ENCODE measurements around the gene SV2B.

The SV2B gene

GRCh38 chr15:91308855-91309254 is 208.8 kb downstream of the SV2B start:
- TF ChIP-seq REST (IDR thresholded peaks at IDR 0.05; ENCODE audit: insufficient read depth in 1 of 2, low read depth in 2 of 2, low read length in 2 of 2), result no peak
- no peak for TF ChIP-seq POLR2AphosphoS5 (IDR thresholded peaks at IDR 0.05; ENCODE audit: low read depth, low read length)
- TF ChIP-seq TAF1 (IDR thresholded peaks at IDR 0.05; ENCODE audit: borderline replicate concordance, insufficient read depth, low read length), result no peak
- TF ChIP-seq FOXP2 (optimal IDR thresholded peaks at IDR 0.05; ENCODE audit: borderline replicate concordance, extremely low read depth, extremely low read length, insufficient read depth), result no peak
- no peak for TF ChIP-seq SIN3A (IDR thresholded peaks at IDR 0.05; ENCODE audit: borderline replicate concordance, insufficient read depth, low read length)

GRCh38 chr15:91311986-91312385 is 211.9 kb downstream of the SV2B start:
- TF ChIP-seq TAF1 (IDR thresholded peaks at IDR 0.05; ENCODE audit: borderline replicate concordance, insufficient read depth, low read length), result no peak
- no peak for TF ChIP-seq REST (IDR thresholded peaks at IDR 0.05; ENCODE audit: insufficient read depth in 1 of 2, low read depth in 2 of 2, low read length in 2 of 2)
- TF ChIP-seq POLR2AphosphoS5 (IDR thresholded peaks at IDR 0.05; ENCODE audit: low read depth, low read length), result no peak
- no peak for TF ChIP-seq SIN3A (IDR thresholded peaks at IDR 0.05; ENCODE audit: borderline replicate concordance, insufficient read depth, low read length)
- no peak for TF ChIP-seq FOXP2 (optimal IDR thresholded peaks at IDR 0.05; ENCODE audit: borderline replicate concordance, extremely low read depth, extremely low read length, insufficient read depth)

- no peak for TF ChIP-seq TAF1 (IDR thresholded peaks at IDR 0.05; ENCODE audit: borderline replicate concordance, insufficient read depth, low read length)
- TF ChIP-seq POLR2AphosphoS5 (IDR thresholded peaks at IDR 0.05; ENCODE audit: low read depth, low read length), result no peak
- TF ChIP-seq FOXP2 (optimal IDR thresholded peaks at IDR 0.05; ENCODE audit: borderline replicate concordance, extremely low read depth, extremely low read length, insufficient read depth), result no peak
- TF ChIP-seq REST (IDR thresholded peaks at IDR 0.05; ENCODE audit: insufficient read depth in 1 of 2, low read depth in 2 of 2, low read length in 2 of 2), result no peak
- TF ChIP-seq SIN3A (IDR thresholded peaks at IDR 0.05; ENCODE audit: borderline replicate concordance, insufficient read depth, low read length), result no peak
These were observed 216.1 kb downstream of the SV2B start for GRCh38 chr15:91316126-91316525.

GRCh38 chr15:91318516-91318915 is 218.5 kb downstream of the SV2B start:
- TF ChIP-seq SIN3A (IDR thresholded peaks at IDR 0.05; ENCODE audit: borderline replicate concordance, insufficient read depth, low read length) (no peak), FOXP2 (optimal IDR thresholded peaks at IDR 0.05; ENCODE audit: borderline replicate concordance, extremely low read depth, extremely low read length, insufficient read depth) (no peak), TAF1 (IDR thresholded peaks at IDR 0.05; ENCODE audit: borderline replicate concordance, insufficient read depth, low read length) (no peak), REST (IDR thresholded peaks at IDR 0.05; ENCODE audit: insufficient read depth in 1 of 2, low read depth in 2 of 2, low read length in 2 of 2) (no peak), POLR2AphosphoS5 (IDR thresholded peaks at IDR 0.05; ENCODE audit: low read depth, low read length) (no peak)

GRCh38 chr15:91318931-91319330 is 218.9 kb downstream of the SV2B start:
- TF ChIP-seq SIN3A (IDR thresholded peaks at IDR 0.05; ENCODE audit: borderline replicate concordance, insufficient read depth, low read length) (no peak), POLR2AphosphoS5 (IDR thresholded peaks at IDR 0.05; ENCODE audit: low read depth, low read length) (no peak), TAF1 (IDR thresholded peaks at IDR 0.05; ENCODE audit: borderline replicate concordance, insufficient read depth, low read length) (no peak), REST (IDR thresholded peaks at IDR 0.05; ENCODE audit: insufficient read depth in 1 of 2, low read depth in 2 of 2, low read length in 2 of 2) (no peak), FOXP2 (optimal IDR thresholded peaks at IDR 0.05; ENCODE audit: borderline replicate concordance, extremely low read depth, extremely low read length, insufficient read depth) (no peak)

Measured in PFSK-1 (cell line).